PC-9 (cell line): Measurements from ENCODE around the gene ZNF831.

Experiments
- EZH2 ChIP-seq: fragments of 200-600 bp; sonication (generic); IDR thresholded peaks from 2 replicates; pipeline ENCODE4 v1.8.0; 2017; ENCODE audit warnings: antibody characterized with exemption, low read depth
- TF ChIP-seq, protein P1 (sequence below): fragments of 200-600 bp; sonication (generic); conservative IDR thresholded peaks from 2 replicates; pipeline ENCODE4 v1.6.1; 2017; ENCODE audit warnings: mixed run types, antibody characterized with exemption, mild to moderate bottlenecking, moderate library complexity

DNA sequence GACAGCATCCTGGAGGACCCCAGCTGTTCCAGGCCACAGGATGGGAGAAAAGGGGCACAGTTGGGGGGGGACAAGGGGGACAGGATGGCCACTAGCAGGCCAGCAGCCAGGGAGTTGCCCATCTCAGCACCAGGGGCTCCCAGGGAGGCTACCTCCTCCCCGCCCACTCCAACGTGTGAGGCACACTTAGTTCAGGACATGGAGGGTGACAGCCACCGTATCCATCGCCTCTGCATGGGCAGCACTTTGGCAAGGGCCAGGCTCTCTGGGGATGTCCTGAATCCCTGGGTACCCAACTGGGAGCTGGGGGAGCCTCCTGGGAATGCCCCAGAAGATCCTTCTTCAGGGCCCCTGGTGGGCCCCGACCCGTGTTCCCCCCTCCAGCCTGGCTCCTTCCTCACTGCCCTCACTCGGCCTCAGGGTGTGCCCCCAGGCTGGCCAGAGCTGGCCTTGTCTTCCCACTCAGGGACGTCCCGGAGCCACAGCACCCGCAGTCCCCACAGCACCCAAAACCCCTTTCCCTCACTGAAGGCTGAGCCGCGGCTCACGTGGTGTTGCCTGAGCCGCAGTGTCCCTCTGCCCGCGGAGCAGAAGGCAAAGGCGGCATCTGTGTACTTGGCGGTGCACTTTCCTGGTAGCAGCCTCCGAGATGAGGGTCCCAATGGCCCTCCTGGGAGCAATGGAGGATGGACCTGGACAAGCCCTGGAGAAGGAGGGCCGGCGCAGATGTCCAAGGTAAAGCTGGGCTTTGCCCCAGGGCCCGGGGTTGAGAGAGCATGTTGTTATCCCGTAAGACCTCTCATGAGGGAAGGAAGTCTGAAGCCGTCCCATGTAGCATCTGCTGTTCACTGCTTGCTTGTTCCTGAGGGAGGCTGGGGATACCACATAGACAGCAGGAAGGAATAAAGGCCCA is 30.7 kb downstream of the ZNF831 start:
- TF ChIP-seq, protein P1, sequence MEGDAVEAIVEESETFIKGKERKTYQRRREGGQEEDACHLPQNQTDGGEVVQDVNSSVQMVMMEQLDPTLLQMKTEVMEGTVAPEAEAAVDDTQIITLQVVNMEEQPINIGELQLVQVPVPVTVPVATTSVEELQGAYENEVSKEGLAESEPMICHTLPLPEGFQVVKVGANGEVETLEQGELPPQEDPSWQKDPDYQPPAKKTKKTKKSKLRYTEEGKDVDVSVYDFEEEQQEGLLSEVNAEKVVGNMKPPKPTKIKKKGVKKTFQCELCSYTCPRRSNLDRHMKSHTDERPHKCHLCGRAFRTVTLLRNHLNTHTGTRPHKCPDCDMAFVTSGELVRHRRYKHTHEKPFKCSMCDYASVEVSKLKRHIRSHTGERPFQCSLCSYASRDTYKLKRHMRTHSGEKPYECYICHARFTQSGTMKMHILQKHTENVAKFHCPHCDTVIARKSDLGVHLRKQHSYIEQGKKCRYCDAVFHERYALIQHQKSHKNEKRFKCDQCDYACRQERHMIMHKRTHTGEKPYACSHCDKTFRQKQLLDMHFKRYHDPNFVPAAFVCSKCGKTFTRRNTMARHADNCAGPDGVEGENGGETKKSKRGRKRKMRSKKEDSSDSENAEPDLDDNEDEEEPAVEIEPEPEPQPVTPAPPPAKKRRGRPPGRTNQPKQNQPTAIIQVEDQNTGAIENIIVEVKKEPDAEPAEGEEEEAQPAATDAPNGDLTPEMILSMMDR = no peak
- TF ChIP-seq EZH2 = no peak
